Activated CD8-positive, alpha-beta memory T cell treated with anti-CD3 and anti-CD28 coated beads for 48 hours (primary cell): ENCODE measurements around the gene HES2.
"Not testable (repeated sequence)": the region's sequence is repeated elsewhere in the genome, so short reads cannot be mapped to it uniquely, and the experiment has no call there.

Experiments used
- DNase-seq, 3 experiments: peaks; one replicate each; pipeline ENCODE4 v3.0.0-alpha.2; 2020; ENCODE audit warnings: low read depth in 2 of 3, low spot score in 2 of 3

The HES2 gene

GRCh38 chr1:6419804-6420453, at the start of gene HES2:
HES2 (minus strand) TSS chr1:6419919; CDS start chr1:6419820, 99 bp downstream.
- no peak for DNase-seq

GRCh38 chr1:6468729-6469461, 49.2 kb upstream of the HES2 start:
- no peak for DNase-seq

- DNase-seq: no peak
Observed at GRCh38 chr1:6467744-6468688, 48.3 kb upstream of the HES2 start.

GRCh38 chr1:6467224-6467623, 47.5 kb upstream of the HES2 start:
- no peak for DNase-seq

- DNase-seq: no peak
Observed at GRCh38 chr1:6466751-6467150, 47.0 kb upstream of the HES2 start.

- DNase-seq: no peak
Observed at GRCh38 chr1:6466023-6466422, 46.3 kb upstream of the HES2 start, which contains the start of gene TNFRSF25. TNFRSF25 (minus strand) TSS chr1:6466173; CDS start chr1:6466107, 66 bp downstream.

GRCh38 chr1:6465461-6466005, 45.8 kb upstream of the HES2 start:
- DNase-seq: no peak

GRCh38 chr1:6464915-6465314, 45.2 kb upstream of the HES2 start:
- no peak for DNase-seq

GRCh38 chr1:6464514-6464836, 44.8 kb upstream of the HES2 start:
- DNase-seq: no peak

- no peak for DNase-seq
Observed at GRCh38 chr1:6463120-6463412, 43.3 kb upstream of the HES2 start.

GRCh38 chr1:6462412-6463119, 42.8 kb upstream of the HES2 start:
- no peak for DNase-seq

GRCh38 chr1:6461538-6462411, 42.1 kb upstream of the HES2 start:
- DNase-seq: no peak

- no peak for DNase-seq
Observed at GRCh38 chr1:6461051-6461530, 41.4 kb upstream of the HES2 start.

GRCh38 chr1:6460301-6461050, 40.8 kb upstream of the HES2 start:
- peak in 2 of 3 experiments; percentile 55 to 61 for DNase-seq

- DNase-seq: no peak
Observed at GRCh38 chr1:6459850-6460265, 40.1 kb upstream of the HES2 start.

- no peak for DNase-seq
Observed at GRCh38 chr1:6456800-6457466, 37.2 kb upstream of the HES2 start.

- not testable (repeated sequence) for DNase-seq
Observed at GRCh38 chr1:6455752-6456520, 36.2 kb upstream of the HES2 start.
